SK-N-SH (cell line): Measurements from ENCODE around the gene CCDC138. TPM values are rescaled to one million over a fixed set of nuclear protein-coding genes. Genes with fewer than 3 reads are reported as not detected.

Source experiments
- CTCF ChIA-PET: fragments of 300-600, 350-600 bp; formaldehyde crosslinking; extraction: SDS; loops from one replicate; lab custom pipeline; 2021; lab: Yijun Ruan, JAX
- POLR2A ChIA-PET: fragments of 350-600 bp; sonication (Branson Sonifier 250); formaldehyde crosslinking; extraction: SDS; loops from one replicate; lab custom pipeline; 2020; ENCODE audit warnings: antibody characterized with exemption, inconsistent platforms; lab: Yijun Ruan, JAX
- DNase-seq: peaks from one replicate; pipeline ENCODE4 v3.0.0; 2012
- H2AFZ ChIP-seq: fragments of 200-600 bp; sonication (generic); 2 replicates; pipeline ENCODE4 v1.8.1; 2016; ENCODE audit warnings: antibody characterized with exemption, mild to moderate bottlenecking, low read depth
- H3F3A ChIP-seq: fragments of 200-600 bp; sonication (generic); replicated peaks from 2 replicates; pipeline ENCODE3; 2016; ENCODE audit warnings: antibody characterized with exemption, mild to moderate bottlenecking; ENCODE audit not compliant: insufficient read depth
- H3K27ac ChIP-seq, 2 experiments: fragments of 200-500 bp in 1 of 2; fragments of 200-600 bp in 1 of 2; sonication (Bioruptor generic) in 1 of 2; sonication (generic), shearing (Covaris generic) in 1 of 2; 2 replicates each; pipeline versions ENCODE4 v1.5.1 to v1.6.1; 2014 to 2016; ENCODE audit warnings: low read depth in 2 of 2, inconsistent platforms in 1 of 2, low read length in 1 of 2, mild to moderate bottlenecking in 1 of 2, mixed read lengths in 1 of 2
- H3K27me3 ChIP-seq: fragments of 200-600 bp; sonication (generic), shearing (Covaris generic); 2 replicates; pipeline ENCODE4 v1.6.1; 2016; ENCODE audit warnings: mixed run types; ENCODE audit not compliant: insufficient read depth
- H3K36me3 ChIP-seq, 2 experiments: fragments of 200-500 bp in 1 of 2; fragments of 200-600 bp in 1 of 2; sonication (Bioruptor generic) in 1 of 2; sonication (generic) in 1 of 2; replicated peaks in 1 of 2; 2 replicates each; pipeline versions ENCODE3 to v1.5.1; 2014 to 2016; ENCODE audit warnings: low read length in 1 of 2, mild to moderate bottlenecking in 1 of 2; ENCODE audit not compliant: insufficient read depth in 2 of 2, control insufficient read depth in 1 of 2
- H3K4me1 ChIP-seq, 2 experiments: fragments of 200-500 bp in 1 of 2; fragments of 200-600 bp in 1 of 2; sonication (Bioruptor generic) in 1 of 2; sonication (generic), shearing (Covaris generic) in 1 of 2; 2 replicates each; pipeline versions ENCODE4 v1.5.1 to v1.6.1; 2014 to 2016; ENCODE audit warnings: low read depth in 1 of 2, low read length in 1 of 2, mixed run types in 1 of 2; ENCODE audit not compliant: insufficient read depth in 2 of 2, control insufficient read depth in 1 of 2
- H3K4me2 ChIP-seq: fragments of 200-600 bp; sonication (generic), shearing (Covaris generic); 2 replicates; pipeline ENCODE4 v1.6.1; 2017; ENCODE audit warnings: mixed run types
- H3K4me3 ChIP-seq, 2 experiments: fragments of 200-500 bp in 1 of 2; fragments of 200-600 bp in 1 of 2; sonication (Bioruptor generic) in 1 of 2; sonication (generic), shearing (Covaris generic) in 1 of 2; 2 replicates each; pipeline versions ENCODE4 v1.5.1 to v1.8.1; 2014 to 2016; ENCODE audit warnings: low read depth in 2 of 2, inconsistent platforms in 1 of 2, low read length in 1 of 2, mild to moderate bottlenecking in 1 of 2, mixed read lengths in 1 of 2, moderate library complexity in 1 of 2
- H3K79me2 ChIP-seq: fragments of 200-600 bp; sonication (generic); 2 replicates; pipeline ENCODE4 v1.8.1; 2017; ENCODE audit warnings: mild to moderate bottlenecking; ENCODE audit not compliant: insufficient read depth
- H3K9ac ChIP-seq: fragments of 200-600 bp; sonication (generic); 2 replicates; pipeline ENCODE4 v1.6.1; 2017; ENCODE audit warnings: mixed run types
- H3K9me2 ChIP-seq: fragments of 200-600 bp; sonication (generic); 2 replicates; pipeline ENCODE4 v1.6.1; 2017; ENCODE audit warnings: mixed run types
- H3K9me3 ChIP-seq: fragments of 200-600 bp; sonication (generic); 2 replicates; pipeline ENCODE4 v1.6.1; 2017; ENCODE audit warnings: mixed run types, mild to moderate bottlenecking, moderate library complexity
- H4K20me1 ChIP-seq: fragments of 200-600 bp; sonication (generic); 2 replicates; pipeline ENCODE4 v1.6.1; 2017; ENCODE audit warnings: mild to moderate bottlenecking, mixed run types; ENCODE audit not compliant: insufficient read depth
- CHD2 ChIP-seq: fragments of 150-350 bp; IDR thresholded peaks from 2 replicates; pipeline ENCODE4 v1.6.1; 2018; ENCODE audit warnings: low read length; ENCODE audit not compliant: partially characterized antibody
- EP300 ChIP-seq, 2 experiments: IDR thresholded peaks; 2 replicates each; pipeline versions ENCODE4 v1.4.0 to v1.6.1; 2012; ENCODE audit warnings: borderline replicate concordance in 1 of 2, low read depth in 1 of 2, low read length in 1 of 2
- EZH2phosphoT487 ChIP-seq: fragments of 200-600 bp; sonication (generic); IDR thresholded peaks from 2 replicates; pipeline ENCODE4 v1.6.1; 2017; ENCODE audit warnings: low read depth, mixed run types, mild to moderate bottlenecking, antibody characterized with exemption, moderate library complexity, borderline replicate concordance
- FOXJ3 ChIP-seq: sonication (generic); formaldehyde crosslinking; IDR thresholded peaks from 2 replicates; pipeline ENCODE4 v1.5.1; 2020; ENCODE audit warnings: mild to moderate bottlenecking, missing genetic modification reagents
- FOXM1 ChIP-seq: IDR thresholded peaks from 2 replicates; pipeline ENCODE4 v1.4.0; 2012; ENCODE audit warnings: low read depth, mild to moderate bottlenecking
- MEF2A ChIP-seq: IDR thresholded peaks from 2 replicates; pipeline ENCODE4 v1.4.0; 2012; ENCODE audit warnings: low read depth, borderline replicate concordance
- MXI1 ChIP-seq: IDR thresholded peaks from 2 replicates; pipeline ENCODE4 v1.6.1; 2012; ENCODE audit warnings: mild to moderate bottlenecking, low read depth, low read length, improper control_type of control experiment
- NFIC ChIP-seq: IDR thresholded peaks from 2 replicates; pipeline ENCODE4 v1.4.0; 2012; ENCODE audit warnings: borderline replicate concordance
- RCOR1 ChIP-seq: fragments of 150-350 bp; IDR thresholded peaks from 2 replicates; pipeline ENCODE4 v1.6.1; 2017; ENCODE audit warnings: antibody characterized with exemption, low read length
- RFX5 ChIP-seq: IDR thresholded peaks from 2 replicates; pipeline ENCODE4 v1.6.1; 2012; ENCODE audit warnings: mild to moderate bottlenecking, improper control_type of control experiment, low read length
- RXRA ChIP-seq: IDR thresholded peaks from 2 replicates; pipeline ENCODE4 v1.4.0; 2012; ENCODE audit warnings: low read depth, mild to moderate bottlenecking, borderline replicate concordance
- SIN3A ChIP-seq: IDR thresholded peaks from 2 replicates; pipeline ENCODE4 v1.6.1; 2012; ENCODE audit warnings: low read depth, mild to moderate bottlenecking, low read length, moderate library complexity, borderline replicate concordance
- SMC3 ChIP-seq: IDR thresholded peaks from 2 replicates; pipeline ENCODE4 v1.6.1; 2012; ENCODE audit warnings: low read depth, low read length, improper control_type of control experiment
- TAF1 ChIP-seq: IDR thresholded peaks from 2 replicates; pipeline ENCODE4 v1.6.1; 2012; ENCODE audit warnings: low read depth, mild to moderate bottlenecking, low read length, moderate library complexity, borderline replicate concordance
- TCF12 ChIP-seq: IDR thresholded peaks from 2 replicates; pipeline ENCODE4 v1.4.0; 2012
- WGBS: methylation state at CpG from one replicate; pipeline ENCODE4 v1.1.6; 2017; ENCODE audit warnings: low lambda C conversion rate; 5-methylcytosine and 5-hydroxymethylcytosine counted together
- polyA plus RNA-seq, 3 experiments: library from polyadenylated mRNA; depleted of rRNA; stranded (reverse); fragments of >200 nt; gene quantifications; 2 replicates each; pipeline ENCODE4 v1.2.3, GENCODE V29; 2012
- TF ChIP-seq, protein P1 (sequence below): fragments of 150-350 bp; IDR thresholded peaks from 2 replicates; pipeline ENCODE4 v1.6.1; 2017; ENCODE audit warnings: antibody characterized with exemption, low read length, low read depth, borderline replicate concordance
- TF ChIP-seq, protein P2 (sequence below): fragments of 200-600 bp; sonication (generic); IDR thresholded peaks from 2 replicates; pipeline ENCODE4 v1.6.1; 2017; ENCODE audit warnings: antibody characterized with exemption, mild to moderate bottlenecking, moderate library complexity
- TF ChIP-seq, protein P3 (sequence below): IDR thresholded peaks from 2 replicates; pipeline ENCODE4; 2012
- TF ChIP-seq, protein P4 (sequence below): IDR thresholded peaks from 2 replicates; pipeline ENCODE4 v1.6.1; 2012; ENCODE audit warnings: mild to moderate bottlenecking, low read depth, low read length, moderate library complexity

Gene CCDC138
- polyA plus RNA-seq, 1 of the 3 experiments (the other 2 are of a cell fraction) = 1.2 TPM

DNA sequence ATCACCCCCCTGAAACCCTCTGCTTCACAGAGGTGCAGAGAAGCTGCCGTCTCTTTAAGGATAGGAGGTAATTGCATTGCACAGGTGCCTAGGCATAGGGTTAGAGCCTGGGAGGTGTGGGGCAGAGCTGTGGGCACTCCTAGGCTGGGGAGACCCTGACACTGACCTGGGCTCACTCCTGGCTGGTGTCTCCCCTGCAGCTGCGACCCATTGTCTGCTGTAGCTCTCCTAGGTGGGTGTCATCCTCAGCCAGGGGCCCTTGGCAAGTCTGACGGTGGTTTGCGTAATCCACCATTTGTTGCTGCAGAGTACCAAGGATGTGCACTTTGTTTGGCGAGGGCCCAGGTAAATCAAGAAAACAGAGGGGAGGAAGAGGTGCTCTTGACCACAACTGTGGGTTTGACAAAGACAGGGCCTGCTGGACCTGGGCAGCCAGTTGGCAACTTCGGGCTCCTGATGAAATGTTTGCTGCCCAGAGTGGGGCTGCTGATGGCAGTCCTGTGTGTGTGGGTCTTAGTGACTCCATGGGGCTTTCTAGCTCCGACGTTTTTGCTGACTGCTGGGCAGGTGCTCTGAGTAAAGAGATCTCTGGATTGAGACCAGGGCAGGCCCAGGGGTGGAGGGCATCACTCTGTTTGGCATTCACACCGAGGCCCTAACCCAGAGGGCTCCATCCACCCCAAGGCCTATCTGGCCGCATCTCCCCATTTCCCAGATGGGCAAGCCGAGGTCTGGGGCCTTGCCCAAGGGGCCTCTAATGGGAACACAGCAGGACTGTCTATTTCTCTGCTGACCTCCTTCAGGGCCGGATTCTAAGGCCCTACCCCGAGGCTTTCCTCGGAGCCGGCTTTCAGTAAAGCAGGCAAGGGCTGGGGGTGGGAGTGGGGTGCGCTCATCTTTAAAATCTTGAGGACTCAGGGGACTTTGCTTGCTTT is 134.8 kb downstream of the CCDC138 start:
- POLR2A ChIA-PET = no interaction called here
- Histone ChIP-seq H3K9me2 (no peaks in the 10 kb centered on the region), H3K4me2 (no peak overlapping the region), H3K4me1 (no peaks in the 10 kb centered on the region; a peak in 1 of 4 replicates), H3K79me2 (no peaks in the 10 kb centered on the region), H3K9me3 (no peaks in the 10 kb centered on the region), H2AFZ (no peak overlapping the region), H3K36me3 (no peaks in the 10 kb centered on the region), H3K9ac (no peak overlapping the region), H3K27ac (no peak overlapping the region), H3K4me3 (no peak overlapping the region), H3K27me3 (peaks cover 4% of the 10 kb centered on the region; the same call in 1 of the 2 replicates), H3F3A (no peaks in the 10 kb centered on the region), H4K20me1 (no peaks in the 10 kb centered on the region)
- no peak for DNase-seq
- CTCF ChIA-PET = interaction anchor here (0.8 kb wide), 1 partner anchor 67 kb away, joined by 3 read pairs; the partner anchor contains the start of gene EDAR
- TF ChIP-seq EP300 (IDR thresholded peaks at IDR 0.05; ENCODE audit: borderline replicate concordance in 1 of 2, low read depth in 1 of 2, low read length in 1 of 2) (no peak), RFX5 (no peak), EZH2phosphoT487 (no peak), SIN3A (no peak), CHD2 (no peak), TAF1 (no peak), SMC3 (no peak), RXRA (no peak), MXI1 (no peak), FOXM1 (no peak), NFIC (no peak), MEF2A (no peak), TCF12 (no peak), FOXJ3 (CRISPR knock-in tag) (no peak), RCOR1 (no peak)
- TF ChIP-seq, protein P1, sequence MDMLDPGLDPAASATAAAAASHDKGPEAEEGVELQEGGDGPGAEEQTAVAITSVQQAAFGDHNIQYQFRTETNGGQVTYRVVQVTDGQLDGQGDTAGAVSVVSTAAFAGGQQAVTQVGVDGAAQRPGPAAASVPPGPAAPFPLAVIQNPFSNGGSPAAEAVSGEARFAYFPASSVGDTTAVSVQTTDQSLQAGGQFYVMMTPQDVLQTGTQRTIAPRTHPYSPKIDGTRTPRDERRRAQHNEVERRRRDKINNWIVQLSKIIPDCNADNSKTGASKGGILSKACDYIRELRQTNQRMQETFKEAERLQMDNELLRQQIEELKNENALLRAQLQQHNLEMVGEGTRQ = no peak
- TF ChIP-seq, protein P2, sequence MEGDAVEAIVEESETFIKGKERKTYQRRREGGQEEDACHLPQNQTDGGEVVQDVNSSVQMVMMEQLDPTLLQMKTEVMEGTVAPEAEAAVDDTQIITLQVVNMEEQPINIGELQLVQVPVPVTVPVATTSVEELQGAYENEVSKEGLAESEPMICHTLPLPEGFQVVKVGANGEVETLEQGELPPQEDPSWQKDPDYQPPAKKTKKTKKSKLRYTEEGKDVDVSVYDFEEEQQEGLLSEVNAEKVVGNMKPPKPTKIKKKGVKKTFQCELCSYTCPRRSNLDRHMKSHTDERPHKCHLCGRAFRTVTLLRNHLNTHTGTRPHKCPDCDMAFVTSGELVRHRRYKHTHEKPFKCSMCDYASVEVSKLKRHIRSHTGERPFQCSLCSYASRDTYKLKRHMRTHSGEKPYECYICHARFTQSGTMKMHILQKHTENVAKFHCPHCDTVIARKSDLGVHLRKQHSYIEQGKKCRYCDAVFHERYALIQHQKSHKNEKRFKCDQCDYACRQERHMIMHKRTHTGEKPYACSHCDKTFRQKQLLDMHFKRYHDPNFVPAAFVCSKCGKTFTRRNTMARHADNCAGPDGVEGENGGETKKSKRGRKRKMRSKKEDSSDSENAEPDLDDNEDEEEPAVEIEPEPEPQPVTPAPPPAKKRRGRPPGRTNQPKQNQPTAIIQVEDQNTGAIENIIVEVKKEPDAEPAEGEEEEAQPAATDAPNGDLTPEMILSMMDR = no peak
- TF ChIP-seq, protein P3, sequence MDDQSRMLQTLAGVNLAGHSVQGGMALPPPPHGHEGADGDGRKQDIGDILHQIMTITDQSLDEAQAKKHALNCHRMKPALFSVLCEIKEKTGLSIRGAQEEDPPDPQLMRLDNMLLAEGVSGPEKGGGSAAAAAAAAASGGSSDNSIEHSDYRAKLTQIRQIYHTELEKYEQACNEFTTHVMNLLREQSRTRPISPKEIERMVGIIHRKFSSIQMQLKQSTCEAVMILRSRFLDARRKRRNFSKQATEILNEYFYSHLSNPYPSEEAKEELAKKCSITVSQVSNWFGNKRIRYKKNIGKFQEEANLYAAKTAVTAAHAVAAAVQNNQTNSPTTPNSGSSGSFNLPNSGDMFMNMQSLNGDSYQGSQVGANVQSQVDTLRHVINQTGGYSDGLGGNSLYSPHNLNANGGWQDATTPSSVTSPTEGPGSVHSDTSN = no peak
- TF ChIP-seq, protein P4, sequence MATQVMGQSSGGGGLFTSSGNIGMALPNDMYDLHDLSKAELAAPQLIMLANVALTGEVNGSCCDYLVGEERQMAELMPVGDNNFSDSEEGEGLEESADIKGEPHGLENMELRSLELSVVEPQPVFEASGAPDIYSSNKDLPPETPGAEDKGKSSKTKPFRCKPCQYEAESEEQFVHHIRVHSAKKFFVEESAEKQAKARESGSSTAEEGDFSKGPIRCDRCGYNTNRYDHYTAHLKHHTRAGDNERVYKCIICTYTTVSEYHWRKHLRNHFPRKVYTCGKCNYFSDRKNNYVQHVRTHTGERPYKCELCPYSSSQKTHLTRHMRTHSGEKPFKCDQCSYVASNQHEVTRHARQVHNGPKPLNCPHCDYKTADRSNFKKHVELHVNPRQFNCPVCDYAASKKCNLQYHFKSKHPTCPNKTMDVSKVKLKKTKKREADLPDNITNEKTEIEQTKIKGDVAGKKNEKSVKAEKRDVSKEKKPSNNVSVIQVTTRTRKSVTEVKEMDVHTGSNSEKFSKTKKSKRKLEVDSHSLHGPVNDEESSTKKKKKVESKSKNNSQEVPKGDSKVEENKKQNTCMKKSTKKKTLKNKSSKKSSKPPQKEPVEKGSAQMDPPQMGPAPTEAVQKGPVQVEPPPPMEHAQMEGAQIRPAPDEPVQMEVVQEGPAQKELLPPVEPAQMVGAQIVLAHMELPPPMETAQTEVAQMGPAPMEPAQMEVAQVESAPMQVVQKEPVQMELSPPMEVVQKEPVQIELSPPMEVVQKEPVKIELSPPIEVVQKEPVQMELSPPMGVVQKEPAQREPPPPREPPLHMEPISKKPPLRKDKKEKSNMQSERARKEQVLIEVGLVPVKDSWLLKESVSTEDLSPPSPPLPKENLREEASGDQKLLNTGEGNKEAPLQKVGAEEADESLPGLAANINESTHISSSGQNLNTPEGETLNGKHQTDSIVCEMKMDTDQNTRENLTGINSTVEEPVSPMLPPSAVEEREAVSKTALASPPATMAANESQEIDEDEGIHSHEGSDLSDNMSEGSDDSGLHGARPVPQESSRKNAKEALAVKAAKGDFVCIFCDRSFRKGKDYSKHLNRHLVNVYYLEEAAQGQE = no peak
- WGBS = 73% methylated on average over 13 of the region's 16 CpGs
